Mesothelial cell of epicardium (in vitro differentiated cells): ENCODE results near the gene NUS1. TPM values are rescaled to one million over a fixed set of nuclear protein-coding genes. Genes with fewer than 3 reads are reported as not detected.

ENCODE experiments used
- DNase-seq, 2 experiments: peaks; one replicate each; pipeline ENCODE4 v3.0.0; 2021; ENCODE audit warnings: low spot score in 2 of 2; ENCODE audit not compliant: unreplicated experiment in 2 of 2
- H3K27ac Mint-ChIP-seq: 2 replicates; pipeline ENCODE4 v1.8.0; 2021; ENCODE audit warnings: mixed read lengths
- H3K27me3 Mint-ChIP-seq: 2 replicates; pipeline ENCODE4 v1.8.0; 2021; ENCODE audit warnings: low read depth, mixed read lengths
- H3K36me3 Mint-ChIP-seq: 2 replicates; pipeline ENCODE4 v1.8.0; 2021; ENCODE audit warnings: mixed read lengths
- H3K4me1 Mint-ChIP-seq: 2 replicates; pipeline ENCODE4 v1.8.0; 2021; ENCODE audit warnings: mixed read lengths
- H3K4me3 Mint-ChIP-seq: 2 replicates; pipeline ENCODE4 v1.8.0; 2021; ENCODE audit warnings: mild to moderate bottlenecking, moderate library complexity, mixed read lengths
- H3K9me3 Mint-ChIP-seq: 2 replicates; pipeline ENCODE4 v1.8.0; 2021; ENCODE audit warnings: mixed read lengths
- CTCF ChIP-seq: fragments of 200-600 bp; sonication (generic); IDR thresholded peaks from one replicate; pipeline ENCODE4 v1.5.0; 2021; ENCODE audit warnings: antibody characterized with exemption; ENCODE audit not compliant: unreplicated experiment
- total RNA-seq: library from RNA; stranded (reverse); gene quantifications from 3 replicates; pipeline ENCODE4 v1.2.1, GENCODE V29; 2021

The NUS1 gene
- total RNA-seq, 1 donor from 2014 or later = 30.2 TPM

- Mint-ChIP-seq H3K36me3 (peaks cover 2% of the 10 kb centered on the region), H3K27me3 (no peaks in the 10 kb centered on the region), H3K27ac (peak overlapping the region; percentile 74), H3K9me3 (no peaks in the 10 kb centered on the region), H3K4me3 (peak overlapping the region; percentile 86), H3K4me1 (peaks cover 37% of the 10 kb centered on the region)
- DNase-seq = no peak
- TF ChIP-seq CTCF = no peak
Observed at GRCh38 chr6:117676577-117677218, 1.4 kb downstream of the NUS1 start.

- Mint-ChIP-seq H3K9me3 (no peaks in the 10 kb centered on the region), H3K4me3 (peak overlapping the region; percentile 86), H3K27me3 (no peaks in the 10 kb centered on the region), H3K36me3 (peaks cover 2% of the 10 kb centered on the region), H3K4me1 (peaks cover 37% of the 10 kb centered on the region), H3K27ac (peak overlapping the region; percentile 74)
- no peak for DNase-seq
- no peak for TF ChIP-seq CTCF
Observed at GRCh38 chr6:117677553-117678141, 2.4 kb downstream of the NUS1 start.

- H3K27ac Mint-ChIP-seq = no peak overlapping the region
- no peak overlapping the region for H3K4me3 Mint-ChIP-seq
- H3K27me3 Mint-ChIP-seq = no peaks in the 10 kb centered on the region
- H3K36me3 Mint-ChIP-seq = peaks cover 3% of the 10 kb centered on the region
- no peaks in the 10 kb centered on the region for H3K9me3 Mint-ChIP-seq
- H3K4me1 Mint-ChIP-seq = peaks cover 51% of the 10 kb centered on the region
- no peak for DNase-seq
- no peak for TF ChIP-seq CTCF
Observed at GRCh38 chr6:117681162-117681741, 6.0 kb downstream of the NUS1 start.

- H3K27ac Mint-ChIP-seq = no peak overlapping the region
- H3K4me1 Mint-ChIP-seq = peaks cover 28% of the 10 kb centered on the region
- H3K27me3 Mint-ChIP-seq = no peaks in the 10 kb centered on the region
- H3K36me3 Mint-ChIP-seq = peaks cover 11% of the 10 kb centered on the region
- H3K9me3 Mint-ChIP-seq = no peaks in the 10 kb centered on the region
- no peak for TF ChIP-seq CTCF
- no peak for DNase-seq
- no peak overlapping the region for H3K4me3 Mint-ChIP-seq
Observed at GRCh38 chr6:117684749-117685148, 9.5 kb downstream of the NUS1 start.

- H3K4me1 Mint-ChIP-seq = peaks cover 22% of the 10 kb centered on the region
- no peak overlapping the region for H3K4me3 Mint-ChIP-seq
- no peaks in the 10 kb centered on the region for H3K27me3 Mint-ChIP-seq
- no peak for DNase-seq
- H3K36me3 Mint-ChIP-seq = peaks cover 9% of the 10 kb centered on the region
- no peak for TF ChIP-seq CTCF
- H3K9me3 Mint-ChIP-seq = no peaks in the 10 kb centered on the region
- H3K27ac Mint-ChIP-seq = no peak overlapping the region
Observed at GRCh38 chr6:117685359-117685758, 10.1 kb downstream of the NUS1 start.
